Measurements from ENCODE around the gene ESRP2.

DNA sequence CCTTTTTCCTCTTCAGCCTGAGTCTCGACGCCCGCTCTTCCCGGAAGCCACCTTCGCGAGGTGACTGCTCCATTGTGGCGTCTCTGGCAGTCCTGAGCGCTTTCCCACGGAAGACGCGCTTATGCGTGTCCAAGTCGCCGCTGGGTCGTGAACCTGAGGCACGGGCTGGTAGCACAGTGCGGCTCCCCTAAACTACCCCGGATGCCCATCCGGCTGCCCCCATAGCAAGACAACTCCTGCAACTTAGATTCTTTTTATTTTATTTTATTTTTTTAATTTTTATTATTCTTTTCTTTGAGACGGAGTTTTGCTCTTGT, 2.1 kb upstream of the ESRP2 start:
- TF ChIP-seq, protein P1, sequence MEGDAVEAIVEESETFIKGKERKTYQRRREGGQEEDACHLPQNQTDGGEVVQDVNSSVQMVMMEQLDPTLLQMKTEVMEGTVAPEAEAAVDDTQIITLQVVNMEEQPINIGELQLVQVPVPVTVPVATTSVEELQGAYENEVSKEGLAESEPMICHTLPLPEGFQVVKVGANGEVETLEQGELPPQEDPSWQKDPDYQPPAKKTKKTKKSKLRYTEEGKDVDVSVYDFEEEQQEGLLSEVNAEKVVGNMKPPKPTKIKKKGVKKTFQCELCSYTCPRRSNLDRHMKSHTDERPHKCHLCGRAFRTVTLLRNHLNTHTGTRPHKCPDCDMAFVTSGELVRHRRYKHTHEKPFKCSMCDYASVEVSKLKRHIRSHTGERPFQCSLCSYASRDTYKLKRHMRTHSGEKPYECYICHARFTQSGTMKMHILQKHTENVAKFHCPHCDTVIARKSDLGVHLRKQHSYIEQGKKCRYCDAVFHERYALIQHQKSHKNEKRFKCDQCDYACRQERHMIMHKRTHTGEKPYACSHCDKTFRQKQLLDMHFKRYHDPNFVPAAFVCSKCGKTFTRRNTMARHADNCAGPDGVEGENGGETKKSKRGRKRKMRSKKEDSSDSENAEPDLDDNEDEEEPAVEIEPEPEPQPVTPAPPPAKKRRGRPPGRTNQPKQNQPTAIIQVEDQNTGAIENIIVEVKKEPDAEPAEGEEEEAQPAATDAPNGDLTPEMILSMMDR (IDR thresholded peaks at IDR 0.05; ENCODE audit: low read length), result no peak
- no peak for TF ChIP-seq EZH2phosphoT487 (IDR thresholded peaks at IDR 0.05; ENCODE audit: low read length)

Data from MM.1S (cell line).